PC-9 (cell line): ENCODE measurements around the gene SRBD1.

Experiments
- EZH2 ChIP-seq: fragments of 200-600 bp; sonication (generic); IDR thresholded peaks from 2 replicates; pipeline ENCODE4 v1.8.0; 2017; ENCODE audit warnings: antibody characterized with exemption, low read depth
- TF ChIP-seq, protein P1 (sequence below): fragments of 200-600 bp; sonication (generic); conservative IDR thresholded peaks from 2 replicates; pipeline ENCODE4 v1.6.1; 2017; ENCODE audit warnings: mixed run types, antibody characterized with exemption, mild to moderate bottlenecking, moderate library complexity

GRCh38 chr2:45390861-45391260, 220.2 kb downstream of the SRBD1 start:
- TF ChIP-seq, protein P1, sequence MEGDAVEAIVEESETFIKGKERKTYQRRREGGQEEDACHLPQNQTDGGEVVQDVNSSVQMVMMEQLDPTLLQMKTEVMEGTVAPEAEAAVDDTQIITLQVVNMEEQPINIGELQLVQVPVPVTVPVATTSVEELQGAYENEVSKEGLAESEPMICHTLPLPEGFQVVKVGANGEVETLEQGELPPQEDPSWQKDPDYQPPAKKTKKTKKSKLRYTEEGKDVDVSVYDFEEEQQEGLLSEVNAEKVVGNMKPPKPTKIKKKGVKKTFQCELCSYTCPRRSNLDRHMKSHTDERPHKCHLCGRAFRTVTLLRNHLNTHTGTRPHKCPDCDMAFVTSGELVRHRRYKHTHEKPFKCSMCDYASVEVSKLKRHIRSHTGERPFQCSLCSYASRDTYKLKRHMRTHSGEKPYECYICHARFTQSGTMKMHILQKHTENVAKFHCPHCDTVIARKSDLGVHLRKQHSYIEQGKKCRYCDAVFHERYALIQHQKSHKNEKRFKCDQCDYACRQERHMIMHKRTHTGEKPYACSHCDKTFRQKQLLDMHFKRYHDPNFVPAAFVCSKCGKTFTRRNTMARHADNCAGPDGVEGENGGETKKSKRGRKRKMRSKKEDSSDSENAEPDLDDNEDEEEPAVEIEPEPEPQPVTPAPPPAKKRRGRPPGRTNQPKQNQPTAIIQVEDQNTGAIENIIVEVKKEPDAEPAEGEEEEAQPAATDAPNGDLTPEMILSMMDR, result no peak
- no peak for TF ChIP-seq EZH2
